DOHH2 (cell line): ENCODE measurements around the gene CITED2.
"Not testable (repeated sequence)": the region's sequence is repeated elsewhere in the genome, so short reads cannot be mapped to it uniquely, and the experiment has no call there.

Experiments
- H3F3A ChIP-seq: fragments of 200-600 bp; sonication (generic), shearing (Covaris generic); 2 replicates; pipeline ENCODE4 v1.6.0; 2016; ENCODE audit warnings: antibody characterized with exemption, mild to moderate bottlenecking; ENCODE audit not compliant: control insufficient read depth, insufficient read depth
- H3K27ac ChIP-seq: fragments of 200-600 bp; sonication (generic); 2 replicates; pipeline ENCODE4 v1.5.1; 2014; ENCODE audit warnings: low read depth, mild to moderate bottlenecking, low read length, moderate library complexity
- H3K27me3 ChIP-seq: fragments of 200-600 bp; sonication (generic); 2 replicates; pipeline ENCODE4 v1.6.1; 2014; ENCODE audit warnings: mild to moderate bottlenecking, low read length, mixed read lengths; ENCODE audit not compliant: control insufficient read depth
- H3K36me3 ChIP-seq: fragments of 200-600 bp; sonication (generic); 2 replicates; pipeline ENCODE4 v1.6.1; 2014; ENCODE audit warnings: mild to moderate bottlenecking, low read length, moderate library complexity, mixed read lengths; ENCODE audit not compliant: control insufficient read depth
- H3K4me1 ChIP-seq: fragments of 200-600 bp; sonication (generic); 2 replicates; pipeline ENCODE4 v1.6.1; 2014; ENCODE audit warnings: mild to moderate bottlenecking, low read length, mixed read lengths; ENCODE audit not compliant: control insufficient read depth
- H3K4me2 ChIP-seq: fragments of 200-600 bp; sonication (generic); 2 replicates; pipeline ENCODE4 v1.6.0; 2014; ENCODE audit warnings: mild to moderate bottlenecking, low read length, moderate library complexity
- H3K4me3 ChIP-seq: fragments of 200-600 bp; sonication (generic); 2 replicates; pipeline ENCODE4 v1.5.1; 2014; ENCODE audit warnings: mild to moderate bottlenecking, low read length, mixed read lengths
- H3K79me2 ChIP-seq: fragments of 200-600 bp; sonication (generic); 2 replicates; pipeline ENCODE4 v1.6.1; 2014; ENCODE audit warnings: mild to moderate bottlenecking, low read length, mixed read lengths; ENCODE audit not compliant: control insufficient read depth
- H3K9me2 ChIP-seq: fragments of 200-600 bp; sonication (generic); replicated peaks from 2 replicates; pipeline ENCODE4 v1.6.1; 2014; ENCODE audit warnings: mild to moderate bottlenecking, low read length, mixed read lengths; ENCODE audit not compliant: control insufficient read depth
- H3K9me3 ChIP-seq: fragments of 200-600 bp; sonication (generic); 2 replicates; pipeline ENCODE4 v1.6.1; 2014; ENCODE audit warnings: antibody characterized with exemption, low read length, mixed read lengths; ENCODE audit not compliant: control insufficient read depth, insufficient read depth
- H4K20me1 ChIP-seq: fragments of 200-600 bp; sonication (generic); 2 replicates; pipeline ENCODE4 v1.6.0; 2014; ENCODE audit warnings: low read depth, mild to moderate bottlenecking, antibody characterized with exemption, low read length, moderate library complexity; ENCODE audit not compliant: control insufficient read depth, insufficient read depth
- EZH2phosphoT487 ChIP-seq: fragments of 200-600 bp; sonication (generic); IDR thresholded peaks from 2 replicates; pipeline ENCODE4 v1.6.1; 2017; ENCODE audit warnings: borderline replicate concordance, mild to moderate bottlenecking, antibody characterized with exemption, low read length, moderate library complexity, mixed read lengths
- TF ChIP-seq, protein P1 (sequence below): fragments of 200-600 bp; sonication (generic); IDR thresholded peaks from one replicate; pipeline ENCODE4 v1.5.1; 2014; ENCODE audit warnings: antibody characterized with exemption, mild to moderate bottlenecking, low read depth, low read length; ENCODE audit not compliant: poor library complexity, severe bottlenecking

The CITED2 gene

DNA sequence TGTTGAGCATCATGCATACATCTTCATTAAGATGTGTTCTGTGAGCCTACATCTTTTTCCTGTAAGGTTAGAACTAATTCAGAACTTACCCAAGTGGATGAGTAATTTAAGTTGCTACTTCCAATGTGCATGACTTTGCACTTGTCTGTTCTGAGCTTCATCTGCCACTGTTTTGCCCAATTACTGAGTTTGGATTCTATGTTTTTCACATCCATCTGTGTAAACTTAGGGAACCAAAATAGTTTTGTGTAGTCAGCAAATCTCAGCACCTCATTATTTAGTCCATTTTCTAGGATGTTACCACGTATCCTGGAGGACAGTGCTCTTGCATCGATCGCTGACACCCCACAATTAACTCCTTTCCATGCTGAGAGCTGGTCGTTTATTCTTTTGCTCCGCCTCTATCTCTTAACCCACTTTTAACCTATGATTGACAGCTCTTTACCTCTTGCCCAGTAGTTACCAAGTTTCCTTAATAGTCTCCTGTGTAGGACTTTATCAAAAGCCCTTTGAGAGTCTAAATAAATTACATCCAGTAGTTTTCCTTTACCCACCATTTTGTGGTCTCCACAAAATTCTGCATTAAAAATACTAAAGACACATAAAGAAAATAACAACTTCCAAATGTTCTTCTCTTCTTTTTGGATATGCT lies 44.2 kb upstream of the CITED2 start:
- Histone ChIP-seq H3K79me2 (no peaks in the 10 kb centered on the region), H3K4me2 (no peak overlapping the region), H4K20me1 (no peaks in the 10 kb centered on the region), H3K4me3 (no peak overlapping the region), H3K9me2 (no peaks in the 10 kb centered on the region), H3K9me3 (no peaks in the 10 kb centered on the region), H3K27me3 (no peaks in the 10 kb centered on the region; the same call in 1 of the 2 replicates), H3K4me1 (no peaks in the 10 kb centered on the region), H3F3A (no peaks in the 10 kb centered on the region), H3K36me3 (no peaks in the 10 kb centered on the region), H3K27ac (no peak overlapping the region)
- TF ChIP-seq EZH2phosphoT487, result no peak
- TF ChIP-seq, protein P1, sequence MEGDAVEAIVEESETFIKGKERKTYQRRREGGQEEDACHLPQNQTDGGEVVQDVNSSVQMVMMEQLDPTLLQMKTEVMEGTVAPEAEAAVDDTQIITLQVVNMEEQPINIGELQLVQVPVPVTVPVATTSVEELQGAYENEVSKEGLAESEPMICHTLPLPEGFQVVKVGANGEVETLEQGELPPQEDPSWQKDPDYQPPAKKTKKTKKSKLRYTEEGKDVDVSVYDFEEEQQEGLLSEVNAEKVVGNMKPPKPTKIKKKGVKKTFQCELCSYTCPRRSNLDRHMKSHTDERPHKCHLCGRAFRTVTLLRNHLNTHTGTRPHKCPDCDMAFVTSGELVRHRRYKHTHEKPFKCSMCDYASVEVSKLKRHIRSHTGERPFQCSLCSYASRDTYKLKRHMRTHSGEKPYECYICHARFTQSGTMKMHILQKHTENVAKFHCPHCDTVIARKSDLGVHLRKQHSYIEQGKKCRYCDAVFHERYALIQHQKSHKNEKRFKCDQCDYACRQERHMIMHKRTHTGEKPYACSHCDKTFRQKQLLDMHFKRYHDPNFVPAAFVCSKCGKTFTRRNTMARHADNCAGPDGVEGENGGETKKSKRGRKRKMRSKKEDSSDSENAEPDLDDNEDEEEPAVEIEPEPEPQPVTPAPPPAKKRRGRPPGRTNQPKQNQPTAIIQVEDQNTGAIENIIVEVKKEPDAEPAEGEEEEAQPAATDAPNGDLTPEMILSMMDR, result no peak

DNA sequence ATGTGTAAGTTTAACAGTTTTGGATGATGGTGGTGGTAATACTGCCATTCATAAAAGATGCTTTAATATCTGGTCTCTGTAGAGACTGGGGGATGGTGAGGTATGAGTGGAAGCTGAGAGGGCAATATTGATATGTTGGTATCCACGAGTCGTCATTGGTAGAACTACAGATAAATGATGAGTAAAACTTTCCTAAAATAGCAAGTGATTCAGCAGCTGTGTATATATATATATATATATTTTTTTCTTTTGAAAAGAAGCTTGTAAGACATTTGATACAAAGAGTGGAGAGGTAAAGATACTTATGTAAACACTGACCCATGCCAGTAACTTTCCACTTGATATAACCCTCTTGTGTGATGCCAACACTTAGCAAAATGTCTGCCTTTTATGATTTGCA lies 41.7 kb upstream of the CITED2 start:
- Histone ChIP-seq H3K4me3 (no peak overlapping the region), H3K9me3 (no peaks in the 10 kb centered on the region), H3K9me2 (no peaks in the 10 kb centered on the region), H3K4me1 (no peaks in the 10 kb centered on the region), H3K4me2 (no peak overlapping the region), H3K36me3 (no peaks in the 10 kb centered on the region), H3K79me2 (no peaks in the 10 kb centered on the region), H3K27ac (no peak overlapping the region), H3K27me3 (no peaks in the 10 kb centered on the region; the same call in 1 of the 2 replicates), H3F3A (no peaks in the 10 kb centered on the region), H4K20me1 (no peaks in the 10 kb centered on the region)
- TF ChIP-seq, protein P1, result no peak
- no peak for TF ChIP-seq EZH2phosphoT487

DNA sequence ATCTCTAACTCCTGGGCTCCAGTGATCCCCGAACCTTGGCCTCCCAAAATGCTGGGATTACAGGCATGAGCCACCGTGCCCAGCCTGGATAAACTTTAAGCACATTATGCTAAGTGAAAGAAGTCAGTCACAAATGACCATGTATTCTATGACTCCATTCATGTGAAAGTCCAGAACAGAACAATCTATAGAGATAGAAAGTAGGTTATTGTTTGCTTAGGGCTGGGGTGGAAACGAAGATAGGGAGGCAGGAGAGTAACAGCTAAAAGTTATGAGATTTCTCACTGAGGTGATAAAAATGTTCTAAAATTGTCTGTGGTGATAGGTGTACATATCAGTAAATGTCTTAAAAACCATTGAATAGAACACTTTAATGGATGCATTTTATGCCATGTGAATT lies 40.9 kb upstream of the CITED2 start:
- no peaks in the 10 kb centered on the region for H3K9me2 ChIP-seq
- no peak for TF ChIP-seq EZH2phosphoT487
- TF ChIP-seq, protein P1, result no peak
- no peak overlapping the region for H3K27ac ChIP-seq
- no peaks in the 10 kb centered on the region for H3K9me3 ChIP-seq
- H3K4me3 ChIP-seq, result no peak overlapping the region
- no peaks in the 10 kb centered on the region for H3K4me1 ChIP-seq
- no peak overlapping the region for H3K4me2 ChIP-seq
- H4K20me1 ChIP-seq, result no peaks in the 10 kb centered on the region
- no peaks in the 10 kb centered on the region for H3K36me3 ChIP-seq
- H3K79me2 ChIP-seq, result no peaks in the 10 kb centered on the region
- no peaks in the 10 kb centered on the region for H3F3A ChIP-seq
- H3K27me3 ChIP-seq, result no peaks in the 10 kb centered on the region

DNA sequence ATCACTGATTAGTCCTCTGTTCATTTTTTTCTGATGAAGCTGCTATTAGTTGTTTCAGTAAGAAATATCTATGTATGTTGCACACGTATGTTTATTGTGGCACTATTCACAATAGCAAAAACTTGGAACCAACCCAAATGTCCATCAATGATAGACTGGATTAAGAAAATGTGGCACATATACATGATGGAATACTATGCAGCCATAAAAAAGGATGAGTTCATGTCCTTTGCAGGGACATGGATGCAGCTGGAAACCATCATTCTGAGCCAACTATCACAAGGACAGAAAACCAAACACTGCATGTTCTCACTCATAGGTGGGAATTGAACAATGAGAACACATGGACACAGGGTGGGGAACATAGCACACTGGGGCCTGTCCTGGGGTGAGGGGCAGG lies 37.7 kb upstream of the CITED2 start:
- not testable (repeated sequence) for H4K20me1 ChIP-seq, H3K4me2 ChIP-seq, H3K9me3 ChIP-seq, H3F3A ChIP-seq, H3K4me1 ChIP-seq, H3K79me2 ChIP-seq, H3K4me3 ChIP-seq, H3K36me3 ChIP-seq, H3K27ac ChIP-seq, H3K27me3 ChIP-seq, H3K9me2 ChIP-seq
